GM18526 (cell line): ENCODE results near the gene LRRC57.

ENCODE experiments used
- POLR2A ChIP-seq: IDR thresholded peaks from 3 replicates; pipeline ENCODE4 v1.6.1; 2011; ENCODE audit not compliant: insufficient read length; ENCODE audit errors: extremely low read depth

The LRRC57 gene

DNA sequence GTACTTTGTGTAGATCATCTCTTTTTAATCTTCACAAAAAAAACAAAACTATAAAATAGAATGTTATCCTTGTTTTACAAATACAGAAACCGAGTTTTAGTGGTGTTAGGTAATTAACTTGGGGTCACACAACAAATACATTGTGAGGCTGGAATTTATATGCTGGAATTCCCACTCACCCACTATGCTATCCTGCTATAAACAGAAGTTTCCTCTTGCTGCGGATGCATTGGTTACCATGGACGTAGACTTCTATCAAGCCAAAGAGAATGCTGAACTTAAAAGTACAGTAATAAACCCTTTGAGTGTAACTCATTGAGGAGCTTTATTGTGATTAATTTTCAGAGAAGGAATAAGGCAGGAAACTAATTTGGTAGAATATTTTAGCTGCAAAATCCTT lies 44.0 kb downstream of the LRRC57 start:
- no peak for TF ChIP-seq POLR2A

DNA sequence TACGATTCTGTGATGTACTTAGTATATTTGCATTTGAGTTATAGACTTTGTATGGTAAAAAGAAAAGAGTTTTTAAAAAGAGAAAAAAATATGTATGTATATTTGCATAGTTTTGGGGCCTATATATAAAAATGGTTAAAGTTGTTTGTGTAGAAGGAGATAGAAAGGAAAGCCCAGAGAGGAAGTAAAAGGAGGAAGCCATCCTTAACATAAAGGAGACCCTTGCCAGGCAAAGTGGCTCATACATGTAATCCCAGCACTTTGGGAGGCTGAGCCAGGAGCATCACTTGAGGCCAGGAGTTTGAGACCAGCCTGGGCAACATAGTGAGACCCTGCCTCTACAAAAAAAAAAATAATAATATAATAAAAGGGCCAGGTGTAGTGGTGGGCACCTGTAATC lies 44.8 kb downstream of the LRRC57 start:
- TF ChIP-seq POLR2A = no peak

DNA sequence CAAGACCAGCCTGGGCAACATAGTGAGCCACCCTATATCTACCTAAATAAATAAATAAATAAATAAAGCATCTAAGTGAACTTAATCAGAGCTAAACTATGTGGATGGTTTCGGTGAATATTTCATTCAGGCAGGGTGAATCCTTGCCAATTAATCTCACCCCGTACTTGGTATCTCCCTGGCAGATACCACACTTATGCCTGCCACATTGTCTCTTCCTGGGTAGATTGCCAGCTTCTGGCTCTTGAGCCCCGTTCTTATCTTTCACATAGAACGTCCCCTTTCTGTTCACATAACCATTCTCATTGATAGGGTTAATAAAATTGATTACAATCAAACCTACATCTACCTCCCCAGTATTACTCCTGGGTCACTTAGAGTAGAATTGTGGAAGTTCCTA lies 46.1 kb downstream of the LRRC57 start:
- TF ChIP-seq POLR2A = no peak

GRCh38 chr15:42499858-42500609 lies 48.6 kb downstream of the LRRC57 start:
- TF ChIP-seq POLR2A = no peak

DNA sequence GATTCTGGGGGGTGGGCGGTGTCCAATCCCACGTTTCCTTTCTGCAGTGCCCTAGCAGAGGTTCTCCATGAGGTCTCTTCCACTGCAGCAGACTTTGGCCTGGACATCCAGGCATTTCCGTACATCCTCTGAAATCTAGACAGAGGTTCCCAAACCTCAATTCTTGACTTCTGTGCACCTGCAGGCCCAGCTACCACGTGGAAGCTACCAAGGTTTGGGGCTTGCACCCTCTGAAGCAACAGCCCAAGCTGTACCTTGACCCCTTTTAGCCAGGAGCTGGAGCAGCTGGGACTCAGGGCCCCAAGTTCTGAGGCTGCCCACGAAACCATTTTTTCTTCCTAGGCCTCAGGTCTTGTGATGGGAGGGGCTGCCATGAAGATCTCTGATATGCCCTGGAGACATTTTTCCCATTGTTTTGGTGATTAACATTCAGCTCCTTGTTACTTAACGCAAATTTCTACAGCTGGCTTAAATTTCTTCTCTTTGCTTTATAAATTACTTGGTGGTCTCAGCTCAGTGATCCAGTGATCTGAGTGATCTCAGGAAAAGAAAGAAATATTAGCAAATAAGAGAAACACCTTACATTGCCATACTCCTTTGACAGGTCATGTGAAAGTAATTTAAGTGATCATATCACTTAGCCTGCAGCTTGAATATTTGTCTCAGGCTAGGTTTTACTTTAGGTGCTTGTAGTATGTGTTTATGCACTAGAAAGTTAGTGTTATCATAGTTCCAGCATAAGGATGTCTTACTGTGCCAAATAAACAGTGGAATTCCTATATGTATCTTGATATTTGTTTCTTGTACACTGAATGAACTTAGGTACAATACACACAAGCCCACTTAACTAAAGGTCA lies 50.2 kb downstream of the LRRC57 start:
- no peak for TF ChIP-seq POLR2A

GRCh38 chr15:42495361-42496212 lies 53.0 kb downstream of the LRRC57 start, which contains the start of gene SNAP23:
Gene SNAP23 (plus strand): TSS chr15:42495634. CDS start chr15:42511847, 16,213 bp downstream.
- TF ChIP-seq POLR2A = peak; percentile 57

- no peak for TF ChIP-seq POLR2A
Observed at GRCh38 chr15:42494998-42495360, 53.6 kb downstream of the LRRC57 start.

- no peak for TF ChIP-seq POLR2A
Observed at GRCh38 chr15:42493679-42494078, 54.9 kb downstream of the LRRC57 start.

- no peak for TF ChIP-seq POLR2A
Observed at GRCh38 chr15:42491539-42492225, 56.9 kb downstream of the LRRC57 start.

GRCh38 chr15:42490671-42491538 lies 57.7 kb downstream of the LRRC57 start, which contains the start of gene ZNF106:
Gene ZNF106 (minus strand): TSS chr15:42491141. CDS start chr15:42472289, 18,852 bp downstream.
- TF ChIP-seq POLR2A = peak; percentile 88

- TF ChIP-seq POLR2A = no peak
Observed at GRCh38 chr15:42490291-42490670, 58.3 kb downstream of the LRRC57 start.
